OCI-LY1 (cell line): ENCODE measurements around the gene ZDHHC6.

Experiments
- H2AFZ ChIP-seq: fragments of 200-600 bp; sonication (generic), shearing (Covaris generic); 2 replicates; pipeline ENCODE4 v1.6.0; 2014; ENCODE audit warnings: antibody characterized with exemption, mild to moderate bottlenecking, low read length
- H3F3A ChIP-seq: fragments of 200-600 bp; sonication (generic), shearing (Covaris generic); 2 replicates; pipeline ENCODE4 v1.6.0; 2014; ENCODE audit warnings: mild to moderate bottlenecking, antibody characterized with exemption, low read length, moderate library complexity; ENCODE audit not compliant: insufficient read depth
- H3K27ac ChIP-seq: fragments of 200-600 bp; sonication (generic); 2 replicates; pipeline ENCODE4 v1.5.1; 2014; ENCODE audit warnings: low read length, mixed run types, mild to moderate bottlenecking, low read depth; ENCODE audit not compliant: poor library complexity, severe bottlenecking
- H3K27me3 ChIP-seq: fragments of 200-600 bp; sonication (generic); 2 replicates; pipeline ENCODE4 v1.6.0; 2014; ENCODE audit warnings: antibody characterized with exemption, mild to moderate bottlenecking, low read length, moderate library complexity; ENCODE audit not compliant: insufficient read depth
- H3K36me3 ChIP-seq: fragments of 200-600 bp; sonication (generic); 2 replicates; pipeline ENCODE4 v1.6.1; 2014; ENCODE audit warnings: mild to moderate bottlenecking, antibody characterized with exemption, low read length, moderate library complexity, mixed read lengths; ENCODE audit not compliant: insufficient read depth
- H3K4me1 ChIP-seq: fragments of 200-600 bp; sonication (generic); 2 replicates; pipeline ENCODE4 v1.5.1; 2014; ENCODE audit warnings: mild to moderate bottlenecking, low read length, moderate library complexity; ENCODE audit not compliant: insufficient read depth, severe bottlenecking
- H3K4me2 ChIP-seq: fragments of 200-600 bp; sonication (generic), shearing (Covaris generic); 2 replicates; pipeline ENCODE4 v1.6.1; 2014; ENCODE audit warnings: low read length
- H3K4me3 ChIP-seq: fragments of 200-600 bp; sonication (generic); 2 replicates; pipeline ENCODE4 v1.5.1; 2014; ENCODE audit warnings: low read length, low read depth, mild to moderate bottlenecking, mixed read lengths; ENCODE audit not compliant: poor library complexity, severe bottlenecking
- H3K79me2 ChIP-seq: fragments of 200-600 bp; shearing (Covaris generic); 2 replicates; pipeline ENCODE4 v1.6.1; 2016; ENCODE audit warnings: mixed run types, low read length, mixed read lengths; ENCODE audit not compliant: insufficient read depth
- H3K9ac ChIP-seq: fragments of 200-600 bp; sonication (generic), shearing (Covaris generic); 2 replicates; pipeline ENCODE4 v1.6.1; 2014; ENCODE audit warnings: mild to moderate bottlenecking, low read length, mixed read lengths
- H3K9me2 ChIP-seq: fragments of 200-600 bp; sonication (generic), shearing (Covaris generic); 2 replicates; pipeline ENCODE4 v1.6.1; 2014; ENCODE audit warnings: low read depth, mild to moderate bottlenecking, low read length, mixed read lengths
- H3K9me3 ChIP-seq: fragments of 200-600 bp; shearing (Covaris generic); 2 replicates; pipeline ENCODE4 v1.6.1; 2014; ENCODE audit warnings: low read length, mixed read lengths
- H4K20me1 ChIP-seq: fragments of 200-600 bp; sonication (generic), shearing (Covaris generic); 2 replicates; pipeline ENCODE4 v1.6.0; 2016; ENCODE audit warnings: mild to moderate bottlenecking, low read length; ENCODE audit not compliant: insufficient read depth
- EZH2 ChIP-seq: fragments of 200-600 bp; sonication (generic), shearing (Covaris generic); IDR thresholded peaks from 2 replicates; pipeline ENCODE4 v1.8.0; 2017; ENCODE audit warnings: borderline replicate concordance, mixed run types, mild to moderate bottlenecking, antibody characterized with exemption, low read length, moderate library complexity, mixed read lengths
- TF ChIP-seq, protein P1 (sequence below): fragments of 200-600 bp; sonication (generic), shearing (Covaris generic); IDR thresholded peaks from 2 replicates; pipeline ENCODE4 v1.5.1; 2017; ENCODE audit warnings: mild to moderate bottlenecking, antibody characterized with exemption, low read length, moderate library complexity, mixed read lengths

Gene ZDHHC6

DNA sequence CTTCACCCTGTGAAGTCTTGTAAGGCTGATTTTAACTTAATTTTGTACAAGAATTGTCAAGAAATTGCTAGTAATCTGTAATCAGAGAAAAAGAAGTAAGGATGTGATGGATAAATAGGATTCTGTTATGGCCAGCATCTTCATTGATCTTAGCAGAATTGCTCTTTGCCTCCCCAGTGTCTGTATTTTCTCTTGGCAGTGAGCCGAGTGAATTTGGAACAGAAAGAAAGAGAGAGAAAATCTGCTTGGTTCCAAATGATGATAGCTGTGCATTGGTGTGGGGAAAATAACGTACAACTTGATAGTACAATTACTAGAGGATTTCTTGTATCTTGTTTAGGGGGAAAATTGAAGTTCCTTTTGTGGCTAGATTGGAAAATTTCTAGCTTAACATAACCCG, 34.9 kb upstream of the ZDHHC6 start:
- Histone ChIP-seq H4K20me1 (no peaks in the 10 kb centered on the region), H2AFZ (no peak overlapping the region), H3K4me2 (no peak overlapping the region), H3K27ac (no peak overlapping the region), H3K9me3 (no peaks in the 10 kb centered on the region), H3K4me3 (no peak overlapping the region), H3F3A (no peaks in the 10 kb centered on the region), H3K9me2 (no peaks in the 10 kb centered on the region), H3K36me3 (no peaks in the 10 kb centered on the region), H3K9ac (no peak overlapping the region), H3K79me2 (no peaks in the 10 kb centered on the region), H3K4me1 (no peaks in the 10 kb centered on the region), H3K27me3 (no peaks in the 10 kb centered on the region)
- TF ChIP-seq, protein P1, sequence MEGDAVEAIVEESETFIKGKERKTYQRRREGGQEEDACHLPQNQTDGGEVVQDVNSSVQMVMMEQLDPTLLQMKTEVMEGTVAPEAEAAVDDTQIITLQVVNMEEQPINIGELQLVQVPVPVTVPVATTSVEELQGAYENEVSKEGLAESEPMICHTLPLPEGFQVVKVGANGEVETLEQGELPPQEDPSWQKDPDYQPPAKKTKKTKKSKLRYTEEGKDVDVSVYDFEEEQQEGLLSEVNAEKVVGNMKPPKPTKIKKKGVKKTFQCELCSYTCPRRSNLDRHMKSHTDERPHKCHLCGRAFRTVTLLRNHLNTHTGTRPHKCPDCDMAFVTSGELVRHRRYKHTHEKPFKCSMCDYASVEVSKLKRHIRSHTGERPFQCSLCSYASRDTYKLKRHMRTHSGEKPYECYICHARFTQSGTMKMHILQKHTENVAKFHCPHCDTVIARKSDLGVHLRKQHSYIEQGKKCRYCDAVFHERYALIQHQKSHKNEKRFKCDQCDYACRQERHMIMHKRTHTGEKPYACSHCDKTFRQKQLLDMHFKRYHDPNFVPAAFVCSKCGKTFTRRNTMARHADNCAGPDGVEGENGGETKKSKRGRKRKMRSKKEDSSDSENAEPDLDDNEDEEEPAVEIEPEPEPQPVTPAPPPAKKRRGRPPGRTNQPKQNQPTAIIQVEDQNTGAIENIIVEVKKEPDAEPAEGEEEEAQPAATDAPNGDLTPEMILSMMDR = no peak
- TF ChIP-seq EZH2 = no peak

DNA sequence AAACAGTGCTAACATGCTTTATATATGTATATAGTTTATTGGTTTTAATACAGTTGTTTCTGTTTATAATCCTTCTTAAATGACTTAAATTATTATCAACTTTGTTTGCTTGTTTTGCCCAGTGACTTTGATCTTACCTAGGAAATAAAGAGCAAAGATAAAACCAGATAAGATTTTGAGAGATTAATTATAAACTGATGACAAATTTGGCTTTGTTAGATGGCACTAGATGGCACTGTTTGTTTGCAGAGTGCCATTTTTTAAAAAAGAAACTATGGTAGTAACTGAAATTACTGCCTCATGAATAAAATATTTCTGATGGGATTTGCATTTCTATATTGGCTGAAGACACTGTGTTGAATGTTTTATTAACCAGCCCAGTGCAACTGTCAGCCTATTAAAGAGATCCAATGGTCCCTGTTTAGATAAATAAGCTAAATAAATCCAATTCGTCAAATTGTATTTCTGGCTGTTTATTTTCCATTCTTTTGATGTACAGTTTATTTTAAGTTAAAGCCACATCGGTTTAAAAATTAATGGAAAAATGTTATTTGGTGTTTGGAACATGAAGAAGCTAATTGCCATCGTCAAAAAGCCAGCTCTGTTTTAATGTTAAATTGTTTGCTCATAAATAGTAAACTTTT, 29.0 kb upstream of the ZDHHC6 start:
- Histone ChIP-seq H4K20me1 (no peaks in the 10 kb centered on the region), H3K27ac (no peak overlapping the region), H3K4me3 (no peak overlapping the region)

DNA sequence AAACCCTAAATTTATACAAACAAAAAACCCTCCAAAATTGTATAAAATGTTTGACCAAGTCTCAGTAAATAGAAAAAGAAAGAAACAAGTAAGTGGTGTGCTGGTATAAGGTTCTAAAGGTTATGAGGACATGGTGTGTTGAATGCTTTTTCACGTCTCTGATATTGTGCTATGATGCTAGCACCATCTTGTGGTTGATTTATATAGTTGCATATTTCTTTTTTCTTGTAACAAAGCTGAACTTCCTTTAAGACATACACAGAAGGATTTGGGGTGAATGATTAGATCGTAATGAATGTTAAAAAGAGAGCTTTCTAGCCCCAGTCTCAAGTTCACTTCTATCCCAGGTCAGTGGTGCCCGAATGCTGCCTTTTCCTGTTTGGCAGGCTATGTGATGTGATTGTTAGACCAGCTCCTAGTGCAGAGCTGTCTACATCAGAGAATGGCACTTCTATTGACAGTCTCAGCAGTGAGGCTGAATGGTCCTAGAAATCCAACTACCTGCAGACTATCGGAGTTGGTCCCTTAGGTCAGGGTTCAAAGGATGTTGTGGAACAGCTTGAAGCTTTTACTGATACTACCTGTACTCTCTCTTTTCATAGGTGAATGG, 25.3 kb upstream of the ZDHHC6 start:
- TF ChIP-seq, protein P1 = peak; percentile 78
- TF ChIP-seq EZH2 = no peak
- no peaks in the 10 kb centered on the region for H3K9me3 ChIP-seq
- no peaks in the 10 kb centered on the region for H3K9me2 ChIP-seq
- H3K27ac ChIP-seq = no peak overlapping the region
- H3K4me3 ChIP-seq = no peak overlapping the region
- H4K20me1 ChIP-seq = no peaks in the 10 kb centered on the region
- no peaks in the 10 kb centered on the region for H3F3A ChIP-seq
- H3K79me2 ChIP-seq = no peaks in the 10 kb centered on the region
- peaks cover 7% of the 10 kb centered on the region; the same call in 1 of the 2 replicates for H3K36me3 ChIP-seq
- H2AFZ ChIP-seq = no peak overlapping the region
- no peak overlapping the region for H3K4me2 ChIP-seq
- H3K9ac ChIP-seq = no peak overlapping the region
- no peaks in the 10 kb centered on the region for H3K27me3 ChIP-seq
- H3K4me1 ChIP-seq = no peaks in the 10 kb centered on the region

More for the DNA sequence above, 29.0 kb upstream of the ZDHHC6 start:
- no peak for TF ChIP-seq EZH2
- TF ChIP-seq, protein P1 = peak; percentile 53
- Histone ChIP-seq H3K4me2 (no peak overlapping the region), H3F3A (no peaks in the 10 kb centered on the region), H3K9ac (no peak overlapping the region), H3K9me2 (no peaks in the 10 kb centered on the region), H3K9me3 (no peaks in the 10 kb centered on the region), H3K79me2 (no peaks in the 10 kb centered on the region), H2AFZ (no peak overlapping the region), H3K4me1 (no peaks in the 10 kb centered on the region), H3K27me3 (no peaks in the 10 kb centered on the region), H3K36me3 (no peaks in the 10 kb centered on the region)
